UCSD-AML1 (cell line): ENCODE measurements around the gene CDCA3.

Experiments used
- DNase-seq: peaks from one replicate; lab custom pipeline; 2025; ENCODE audit not compliant: unreplicated experiment; lab: John Stamatoyannopoulos, UW

CDCA3 gene

DNA sequence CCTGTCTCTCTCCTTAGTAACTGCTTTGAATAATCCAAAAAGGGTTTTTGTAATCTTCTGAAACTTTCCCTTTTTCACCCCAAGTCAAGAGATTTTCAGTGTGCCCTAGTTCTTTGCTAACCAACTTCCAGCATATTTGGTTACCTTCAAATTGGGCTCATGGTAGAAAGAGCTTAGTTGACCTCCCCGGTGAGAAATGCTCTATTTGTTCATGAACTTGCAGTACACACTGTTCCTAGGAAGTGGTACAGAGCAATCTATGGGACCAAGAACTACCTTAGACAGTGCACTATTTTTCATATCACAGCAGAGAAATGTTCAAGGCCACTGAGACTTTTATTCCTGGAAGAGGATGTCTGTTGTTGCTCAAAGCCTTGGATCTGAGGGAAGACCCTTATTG is 2.5 kb upstream of the CDCA3 start:
- DNase-seq, result no peak

DNA sequence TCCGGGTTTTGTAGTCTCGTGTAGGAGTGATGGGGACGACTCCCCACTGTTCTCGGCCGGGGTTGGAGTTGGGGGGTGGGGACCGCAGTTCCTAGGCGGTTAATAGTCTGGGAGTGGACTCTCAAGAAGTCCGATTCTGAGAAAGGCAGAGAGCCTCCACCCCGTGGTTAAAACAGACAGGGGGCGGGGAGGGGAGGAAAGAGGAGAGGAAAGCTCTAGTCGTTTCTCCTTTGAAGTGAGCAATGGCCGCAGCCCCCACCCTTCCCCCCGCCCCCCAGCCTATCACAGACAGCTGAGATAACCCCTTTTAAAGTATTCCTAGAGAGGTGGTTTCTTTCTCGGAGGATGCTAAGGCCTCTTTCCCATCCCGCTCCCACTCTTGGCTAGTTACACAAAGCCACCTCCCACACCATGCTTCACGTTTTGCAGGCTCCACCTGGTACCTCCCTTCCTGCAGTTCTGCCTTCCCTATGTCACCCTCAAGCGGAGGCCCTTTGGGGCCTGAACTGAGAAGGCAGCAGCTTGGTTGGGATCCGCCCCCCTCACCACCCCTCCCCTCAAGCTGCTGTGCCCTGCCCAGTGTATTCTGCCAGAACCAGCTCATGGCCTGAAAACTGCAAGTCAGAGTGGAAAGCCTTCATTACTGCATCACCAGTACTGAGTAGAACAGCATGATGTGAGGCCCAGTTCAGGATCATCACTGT is 1.7 kb upstream of the CDCA3 start:
- peak; percentile 71 for DNase-seq

DNA sequence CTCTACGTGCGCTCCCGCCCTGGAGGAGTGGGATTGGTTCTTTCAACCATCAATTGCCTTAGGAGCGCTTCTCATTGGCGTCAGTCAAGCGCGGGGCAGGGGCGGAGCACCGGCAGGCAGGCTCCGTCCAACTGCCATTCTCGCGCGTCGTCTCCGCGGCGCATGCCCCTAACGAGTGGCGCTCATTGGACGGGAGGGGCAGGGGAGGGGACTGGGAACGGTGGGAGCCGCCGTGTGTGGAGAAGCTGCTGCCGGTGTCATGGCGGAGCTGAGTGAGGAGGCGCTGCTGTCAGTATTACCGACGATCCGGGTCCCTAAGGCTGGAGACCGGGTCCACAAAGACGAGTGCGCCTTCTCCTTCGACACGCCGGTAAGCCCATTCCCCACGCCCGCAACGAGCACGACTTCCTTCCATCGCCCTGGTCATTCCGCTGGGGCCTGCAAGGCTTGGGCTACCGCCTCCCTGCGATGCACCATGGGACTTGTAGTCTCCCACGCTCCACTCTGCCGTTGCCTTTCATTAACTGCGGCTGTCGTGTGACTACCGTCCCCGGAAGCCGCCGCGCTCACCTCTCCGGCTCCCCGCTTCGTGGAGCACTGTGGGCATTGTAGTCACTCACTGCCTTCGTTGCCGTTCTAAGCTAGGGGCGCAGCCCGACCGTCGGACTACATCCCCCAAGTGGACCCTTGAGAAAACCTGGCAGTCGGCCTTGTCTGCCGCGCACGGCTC is 1.0 kb upstream of the CDCA3 start, which contains the start of gene USP5:
USP5 (plus strand) TSS at position 230 of the 730 bp plus-strand sequence; CDS start at position 260, 30 bp downstream.
- DNase-seq, result peak; percentile 99

DNA sequence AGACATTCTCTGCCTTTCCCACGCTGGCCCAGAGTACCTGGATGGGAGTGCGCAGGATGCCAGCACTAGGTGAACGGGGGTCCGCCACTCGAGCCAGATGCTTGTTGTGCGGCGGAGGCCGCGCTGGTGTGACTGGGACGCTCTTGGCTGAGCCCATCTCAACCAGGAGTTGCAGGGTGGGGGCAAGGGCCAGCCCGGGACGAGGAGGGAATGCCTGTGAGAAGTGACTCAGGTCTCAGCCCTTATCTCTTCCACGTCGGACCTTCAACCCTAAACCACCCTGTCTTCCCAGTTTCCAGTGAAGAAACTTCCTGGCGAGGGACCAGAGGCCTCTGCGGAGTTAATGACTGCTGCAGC is 312 bp downstream of the CDCA3 start:
- DNase-seq, result no peak

DNA sequence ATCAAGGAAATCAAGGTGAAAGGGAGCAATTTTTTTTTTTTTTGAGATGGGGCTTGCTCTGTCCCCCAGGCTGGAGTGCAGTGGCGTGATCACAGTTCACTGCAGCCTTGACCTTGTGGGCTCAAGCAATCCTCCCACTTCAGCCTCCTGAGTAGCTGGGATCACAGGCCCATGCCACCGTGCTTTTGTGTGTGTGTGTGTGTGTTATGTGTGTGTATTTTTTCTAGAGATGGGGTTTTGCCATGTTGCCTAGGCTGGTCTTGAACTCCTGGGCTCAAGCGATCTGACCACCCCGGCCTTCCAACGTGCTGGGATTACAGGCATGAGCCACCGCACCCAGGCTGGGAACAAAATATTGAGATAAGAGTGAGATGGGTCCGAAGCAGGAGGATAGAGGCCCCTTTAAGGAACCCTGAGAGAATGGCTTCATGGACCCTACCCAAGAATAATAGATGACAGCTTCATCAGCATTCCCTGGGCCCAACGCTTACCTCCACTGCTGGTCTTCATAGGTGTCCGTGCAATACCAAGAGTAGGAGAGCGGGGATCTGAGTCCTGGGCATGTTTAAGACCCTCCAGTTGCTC is 1.0 kb downstream of the CDCA3 start:
- DNase-seq, result no peak

DNA sequence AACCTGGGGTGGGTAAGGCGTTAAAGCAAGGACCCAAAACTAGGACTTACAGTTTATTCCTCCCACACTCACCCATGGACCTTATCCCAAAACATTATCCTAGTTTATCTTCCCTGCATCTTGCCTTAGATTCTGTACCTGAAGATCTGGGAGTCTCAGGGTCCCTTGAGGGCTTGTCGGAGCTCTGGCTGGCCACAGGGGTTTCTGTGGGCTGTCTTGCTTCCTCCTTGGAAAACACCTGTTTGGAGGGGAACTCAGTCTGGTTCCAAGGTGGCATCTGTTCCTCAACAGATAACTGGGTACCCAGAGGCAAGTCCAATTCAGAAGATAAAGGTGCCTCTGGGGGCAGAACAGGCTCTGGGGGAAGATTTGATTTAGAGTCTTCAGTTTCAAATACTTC is 1.7 kb downstream of the CDCA3 start:
- DNase-seq, result no peak

DNA sequence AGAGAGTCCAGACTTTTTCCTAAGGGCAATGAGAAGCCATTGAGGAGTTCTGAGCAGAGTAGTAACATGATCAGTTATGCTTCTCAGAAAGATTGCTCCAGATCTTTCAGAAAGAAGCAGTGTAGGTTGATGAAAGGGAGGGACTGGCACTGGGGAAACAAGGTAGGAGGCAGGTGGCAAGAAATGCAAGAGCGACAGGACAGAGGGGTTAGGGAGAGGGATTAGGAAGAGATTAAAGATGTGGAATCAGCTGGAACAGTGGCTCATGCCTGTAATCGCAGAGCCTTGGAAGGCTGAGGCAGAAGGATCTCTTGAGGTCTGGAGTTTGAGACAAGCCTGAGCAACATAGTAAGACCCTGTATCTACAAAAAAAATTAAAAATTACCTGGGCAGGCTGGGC is 3.4 kb downstream of the CDCA3 start:
- DNase-seq, result no peak

DNA sequence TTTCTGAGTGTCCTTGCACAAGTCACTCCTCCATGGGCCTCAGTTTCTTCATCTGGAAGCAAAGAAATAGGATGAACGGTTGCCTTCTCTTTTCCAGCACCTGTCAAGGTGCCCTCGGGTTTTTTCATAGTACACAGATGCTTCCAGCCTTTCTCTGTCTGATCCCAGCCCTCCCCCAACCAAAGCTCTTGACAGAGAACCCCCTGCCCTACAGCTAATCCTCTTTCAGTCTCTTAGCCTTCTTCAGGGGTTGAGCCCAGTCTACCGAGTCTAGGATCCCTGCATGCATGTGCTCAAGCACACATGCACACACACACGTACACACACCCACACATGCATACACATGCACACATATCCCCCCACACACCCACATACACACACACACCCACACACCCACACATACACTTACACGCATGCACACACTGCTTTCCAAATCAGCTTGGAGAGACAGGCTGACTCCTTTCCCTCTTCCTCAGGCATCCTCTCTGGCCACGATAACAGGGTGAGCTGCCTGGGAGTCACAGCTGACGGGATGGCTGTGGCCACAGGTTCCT is 4.7 kb downstream of the CDCA3 start:
- no peak for DNase-seq

DNA sequence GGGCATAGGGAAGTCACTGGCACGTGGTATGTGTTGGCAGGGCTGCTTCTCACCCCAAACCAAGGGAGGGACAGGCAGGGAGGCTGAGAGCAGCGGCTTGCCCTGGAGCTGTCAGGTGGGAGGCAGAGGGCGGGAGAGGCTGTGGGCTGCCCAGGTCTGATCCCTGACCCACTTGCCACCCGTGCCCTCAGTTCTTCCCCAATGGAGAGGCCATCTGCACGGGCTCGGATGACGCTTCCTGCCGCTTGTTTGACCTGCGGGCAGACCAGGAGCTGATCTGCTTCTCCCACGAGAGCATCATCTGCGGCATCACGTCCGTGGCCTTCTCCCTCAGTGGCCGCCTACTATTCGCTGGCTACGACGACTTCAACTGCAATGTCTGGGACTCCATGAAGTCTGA is 5.7 kb downstream of the CDCA3 start:
- no peak for DNase-seq

DNA sequence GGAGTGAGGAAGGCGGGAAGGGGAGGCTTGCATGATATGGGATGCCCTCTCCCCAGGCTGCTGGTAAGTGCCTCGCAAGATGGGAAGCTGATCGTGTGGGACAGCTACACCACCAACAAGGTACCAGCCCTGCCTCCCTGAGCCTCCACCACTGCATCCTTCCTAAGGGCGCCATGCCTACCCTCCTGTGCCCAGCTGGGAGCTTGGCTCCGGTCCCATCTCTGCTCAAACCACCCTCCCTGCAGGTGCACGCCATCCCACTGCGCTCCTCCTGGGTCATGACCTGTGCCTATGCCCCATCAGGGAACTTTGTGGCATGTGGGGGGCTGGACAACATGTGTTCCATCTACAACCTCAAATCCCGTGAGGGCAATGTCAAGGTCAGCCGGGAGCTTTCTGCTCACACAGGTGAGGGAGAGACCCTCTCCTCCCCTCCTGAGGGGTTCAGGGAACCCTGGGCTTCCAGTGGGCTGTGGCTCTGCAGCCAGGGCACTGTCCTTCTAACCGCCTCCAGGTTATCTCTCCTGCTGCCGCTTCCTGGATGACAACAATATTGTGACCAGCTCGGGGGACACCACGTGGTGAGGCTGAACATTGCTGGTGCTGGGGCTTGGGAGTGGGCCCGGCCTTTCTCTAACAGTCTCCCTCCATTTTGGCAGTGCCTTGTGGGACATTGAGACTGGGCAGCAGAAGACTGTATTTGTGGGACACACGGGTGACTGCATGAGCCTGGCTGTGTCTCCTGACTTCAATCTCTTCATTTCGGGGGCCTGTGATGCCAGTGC is 7.8 kb downstream of the CDCA3 start:
- no peak for DNase-seq

DNA sequence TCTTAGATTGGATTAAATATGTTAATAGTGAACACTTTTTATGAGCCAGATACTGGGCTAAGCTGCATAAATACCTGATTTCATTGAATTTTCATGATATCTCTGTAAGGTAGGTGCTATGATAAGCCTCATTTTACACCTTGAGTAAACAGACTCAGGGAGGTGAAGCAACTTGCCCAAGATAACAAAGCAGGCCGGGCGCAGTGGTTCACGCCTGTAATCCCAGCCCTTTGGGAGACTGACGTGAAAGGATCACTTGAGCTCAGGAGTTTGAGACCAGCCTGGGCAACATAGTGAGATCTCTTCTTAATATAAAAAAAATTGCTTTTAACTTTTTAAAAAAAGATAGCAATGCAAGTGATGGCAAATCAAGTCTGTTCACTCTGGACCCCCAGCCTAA is 9.0 kb downstream of the CDCA3 start:
- DNase-seq, result no peak

DNA sequence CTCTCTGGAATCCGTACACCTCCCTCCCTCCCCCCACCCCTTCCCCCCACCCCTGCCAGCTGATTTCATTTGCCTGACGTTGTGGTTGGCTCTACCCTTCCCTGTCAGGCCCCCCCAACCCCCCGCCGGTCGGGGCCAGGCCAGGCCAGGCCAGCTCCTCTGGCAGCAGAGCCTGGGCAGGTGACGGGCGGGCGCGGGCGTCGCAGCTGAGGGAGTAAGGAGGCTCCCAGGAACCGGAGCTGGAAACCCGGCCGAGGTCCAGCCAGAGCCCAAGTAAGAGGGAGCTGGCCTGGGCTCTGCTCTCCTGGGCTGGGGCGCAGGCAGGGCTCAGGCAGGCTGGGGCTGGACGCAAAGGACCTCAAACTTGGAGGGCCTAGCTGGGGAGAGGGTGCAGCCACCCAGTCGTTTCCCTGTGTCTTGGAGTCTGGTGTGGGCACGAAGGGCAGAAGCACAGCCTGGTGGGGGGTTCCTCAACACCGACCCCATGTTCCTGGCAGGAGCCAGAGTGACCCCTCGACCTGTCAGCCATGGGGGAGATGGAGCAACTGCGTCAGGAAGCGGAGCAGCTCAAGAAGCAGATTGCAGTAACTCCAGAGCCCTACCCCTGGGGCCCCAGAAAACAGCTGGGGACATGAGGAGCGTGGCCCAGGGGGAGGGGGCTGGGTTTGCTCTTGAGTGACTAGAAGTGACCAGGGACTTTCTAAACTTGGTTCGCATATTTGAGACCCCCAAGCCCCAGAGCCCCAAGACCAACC is 10.1 kb downstream of the CDCA3 start, which contains the start of gene GNB3:
GNB3 (plus strand) TSS at position 165 of the 755 bp plus-strand sequence; CDS start at position 528, 363 bp downstream.
- no peak for DNase-seq

DNA sequence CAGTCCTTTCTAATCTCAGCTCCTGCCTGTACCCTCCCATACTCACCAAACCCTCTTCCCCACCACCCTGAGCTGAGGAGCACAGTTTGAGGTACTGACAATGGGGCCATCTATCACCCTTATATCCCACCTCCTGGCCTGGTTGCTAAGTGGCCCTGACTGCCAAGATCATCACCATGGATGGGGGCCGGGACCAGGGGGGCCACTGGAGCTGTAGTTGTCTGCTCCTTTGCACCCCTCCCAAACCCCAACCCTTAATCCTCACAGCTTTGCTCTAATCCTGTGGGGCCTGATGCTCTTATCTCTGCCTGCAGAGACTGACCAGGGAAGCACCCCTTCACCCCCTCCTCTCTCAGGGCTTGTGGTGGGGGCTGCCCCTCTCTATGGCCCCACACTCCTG is 10.8 kb downstream of the CDCA3 start:
- DNase-seq, result no peak

DNA sequence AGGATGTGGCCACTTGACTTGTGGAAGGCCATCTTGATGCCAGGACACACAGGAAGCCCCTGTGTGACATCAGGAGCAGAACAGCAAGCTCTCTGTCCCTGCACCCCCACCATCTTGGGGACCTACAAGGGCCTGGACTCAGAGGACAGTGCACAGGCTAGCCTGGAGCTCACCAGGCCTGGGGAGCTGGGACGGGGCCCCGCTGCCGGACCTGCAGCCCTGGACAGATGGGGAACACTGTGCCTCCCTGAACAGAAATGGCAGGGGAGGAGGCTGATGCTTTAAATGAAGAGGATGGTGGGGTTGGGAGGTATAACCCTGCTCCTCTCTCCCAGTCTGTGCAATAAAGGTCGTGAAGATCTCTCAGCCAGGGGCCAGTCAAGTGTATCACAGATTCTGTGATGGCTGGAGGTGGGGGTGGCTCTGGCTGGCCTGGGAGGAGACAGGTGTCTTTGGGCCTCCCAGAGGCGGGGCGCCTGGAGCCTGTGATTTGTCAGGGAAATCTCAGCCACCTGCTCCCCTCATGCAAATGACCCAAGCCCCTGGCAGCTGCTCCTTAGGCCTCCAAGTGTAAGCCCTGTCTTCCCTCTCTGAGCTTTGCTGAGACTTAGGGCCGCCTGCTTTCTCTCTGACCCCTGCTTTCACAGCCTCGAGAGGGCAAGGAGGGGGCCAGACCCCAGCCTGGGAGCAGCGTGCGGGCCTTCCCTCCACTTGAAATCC is 11.4 kb downstream of the CDCA3 start:
- DNase-seq, result no peak

DNA sequence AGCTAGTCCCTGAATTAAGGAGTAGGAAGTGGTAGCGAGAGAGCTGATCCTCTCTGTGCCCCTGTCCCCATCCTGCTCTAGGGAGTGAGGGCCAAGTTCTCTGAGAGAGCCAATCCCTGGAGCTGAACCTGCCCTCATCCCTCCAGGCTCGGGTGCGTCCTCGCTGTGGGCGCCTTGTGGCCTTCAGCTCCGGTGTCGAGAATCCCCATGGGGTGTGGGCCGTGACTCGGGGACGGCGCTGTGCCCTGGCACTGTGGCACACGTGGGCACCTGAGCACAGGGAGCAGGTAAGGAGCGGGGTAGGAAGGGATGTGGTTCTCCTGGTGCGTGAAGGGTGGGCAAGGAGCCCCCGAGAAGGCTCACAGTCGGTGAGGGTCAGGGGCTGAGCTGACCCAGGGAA is 12.2 kb downstream of the CDCA3 start:
- DNase-seq, result no peak

DNA sequence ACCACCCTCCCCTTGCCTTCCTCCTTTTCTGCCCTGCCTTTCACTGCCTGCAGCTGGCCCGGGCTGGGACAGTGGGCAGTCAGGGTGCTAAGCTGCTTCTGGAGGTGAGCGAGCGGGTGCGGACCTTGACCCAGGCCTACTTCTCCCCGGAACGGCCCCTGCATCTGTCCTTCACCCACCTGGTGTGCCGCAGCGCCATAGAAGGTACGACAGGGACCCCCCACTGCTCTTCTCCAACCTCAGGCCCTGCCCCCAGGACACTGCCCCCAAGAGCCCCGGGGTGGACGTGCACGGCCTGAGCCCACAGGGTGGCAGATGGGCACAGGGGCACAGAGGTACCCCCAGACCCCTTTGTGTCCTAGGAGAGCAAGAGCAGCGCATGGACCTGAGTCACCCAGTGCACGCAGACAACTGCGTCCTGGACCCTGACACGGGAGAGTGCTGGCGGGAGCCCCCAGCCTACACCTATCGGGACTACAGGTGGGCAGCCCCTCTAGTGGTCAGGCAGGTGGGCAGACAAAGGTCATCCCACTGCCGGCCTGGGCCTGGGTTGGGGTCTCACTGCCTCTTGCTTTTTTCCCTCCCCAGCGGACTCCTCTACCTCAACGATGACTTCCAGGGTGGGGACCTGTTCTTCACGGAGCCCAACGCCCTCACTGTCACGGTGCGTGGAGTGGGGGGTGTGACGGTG is 13.6 kb downstream of the CDCA3 start:
- DNase-seq, result no peak

DNA sequence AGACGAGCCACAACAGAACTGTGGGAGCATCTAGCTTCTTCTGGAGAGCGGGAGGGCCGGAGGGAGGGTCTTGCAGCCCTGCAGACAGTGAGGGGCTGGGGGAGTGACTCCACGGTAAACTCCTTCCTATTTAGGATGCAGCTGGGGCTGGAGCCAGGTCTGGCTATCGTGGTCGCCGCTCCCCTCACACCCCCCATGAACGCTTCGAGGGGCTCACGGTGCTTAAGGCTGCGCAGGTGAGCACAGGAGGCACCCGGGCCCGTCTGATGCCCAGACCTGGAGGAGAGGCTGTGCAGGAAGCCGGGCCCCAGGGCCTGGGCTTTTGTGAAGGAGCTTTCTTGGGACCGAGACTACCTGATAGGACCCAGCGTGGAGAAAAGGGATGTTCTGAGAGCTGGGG is 14.2 kb downstream of the CDCA3 start:
- no peak for DNase-seq

DNA sequence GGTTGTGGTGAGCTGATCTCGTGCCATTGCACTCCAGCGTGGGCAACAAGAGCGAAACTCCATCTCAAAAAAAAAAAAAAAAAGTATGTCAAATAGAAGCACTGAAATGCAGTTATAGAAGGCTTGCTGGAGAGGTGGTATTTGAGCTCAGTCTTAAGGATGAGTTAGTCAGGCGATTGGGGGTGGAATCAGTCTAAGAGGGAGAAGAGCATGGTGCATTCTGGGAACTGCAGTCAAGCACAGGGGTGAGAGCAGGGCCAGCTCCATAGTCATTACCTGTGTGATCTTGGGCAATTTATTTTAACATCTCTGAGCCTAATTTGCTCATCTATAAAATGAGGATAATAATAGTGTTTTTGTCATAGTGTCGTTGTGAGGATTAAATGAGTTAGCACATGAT is 16.2 kb downstream of the CDCA3 start:
- DNase-seq, result no peak

DNA sequence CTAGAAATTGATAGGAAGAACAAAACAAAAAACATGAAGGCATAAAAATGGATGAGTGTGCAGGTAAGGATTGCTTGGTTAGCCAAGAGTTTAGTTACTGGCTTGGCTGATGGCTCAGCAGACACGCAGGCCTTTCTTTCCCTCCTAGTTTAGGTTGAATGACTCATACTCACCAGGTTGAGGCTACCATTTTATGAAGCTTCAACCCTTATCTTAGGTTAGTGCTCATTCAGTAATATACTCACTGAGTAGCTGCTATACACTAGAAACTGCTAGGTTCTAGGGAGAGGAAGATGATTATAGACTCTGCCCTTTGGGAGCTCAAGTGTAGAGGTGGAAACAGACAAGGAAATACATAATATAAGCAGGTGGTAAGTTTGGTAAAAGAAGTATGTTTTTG is 16.8 kb downstream of the CDCA3 start:
- no peak for DNase-seq
